ENCODE measurements around the gene ZSCAN12.

ZSCAN12 gene

DNA sequence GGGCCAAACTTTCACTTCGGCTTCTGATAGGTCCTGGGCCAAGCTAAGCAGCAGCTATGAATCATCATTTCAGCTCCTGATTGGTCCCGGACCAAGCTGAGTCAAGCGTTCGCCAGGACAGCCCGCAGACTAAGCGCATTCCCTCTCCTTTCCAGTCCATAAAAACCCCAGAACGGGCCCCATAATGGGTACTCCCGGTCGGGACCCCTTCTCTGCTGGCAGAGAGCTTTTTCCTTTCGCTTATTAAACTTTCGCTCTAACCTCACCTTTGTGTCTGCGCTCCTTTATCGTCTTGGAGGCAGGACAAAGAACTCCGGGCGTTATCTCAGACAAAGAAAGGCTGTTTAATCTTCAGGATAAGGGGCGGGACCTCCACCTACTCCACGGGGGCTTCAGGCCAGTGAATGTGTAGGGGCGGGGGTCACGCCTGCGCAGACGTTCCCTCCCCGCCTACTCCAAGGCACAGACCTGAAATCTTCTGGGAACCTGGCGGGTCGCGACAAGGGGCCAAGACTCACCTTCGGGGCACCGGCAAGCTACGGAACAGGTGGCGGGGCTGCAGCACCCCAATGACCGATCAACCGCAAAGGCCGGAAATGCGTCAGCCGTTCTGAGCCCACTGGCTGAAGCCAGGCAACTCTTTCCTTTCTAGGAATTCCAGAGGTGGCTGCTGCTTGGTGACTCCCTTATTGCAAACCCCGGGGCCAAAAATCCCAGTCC, 63.8 kb downstream of the ZSCAN12 start, which contains the start of gene ZSCAN31:
ZSCAN31 (minus strand) TSS at position 585 of the 720 bp plus-strand sequence. CDS start 6,465 bp downstream, outside the sequence.
- ChIA-PET CTCF (interaction anchor here (0.6 kb wide), 1 partner anchor 269 kb away, joined by 11 read pairs; no protein-coding TSS in a partner anchor), POLR2A (interaction anchor here (0.7 to 3.5 kb wide), 28 partner anchors 9 to 251 kb away, joined by 3 to 24 read pairs (median 4); partner anchors contain the start of genes PGBD1, ZKSCAN3, ZKSCAN8 and ZSCAN26)
- TF ChIP-seq FOXK2 (IDR thresholded peaks at IDR 0.05) (no peak), ZNF384 (IDR thresholded peaks at IDR 0.05) (no peak), ELF4 (IDR thresholded peaks at IDR 0.05) (peak; percentile 59), L3MBTL2 (conservative IDR thresholded peaks at IDR 0.05) (peak; percentile 29; the same call in 1 of the 2 replicates), NFRKB (IDR thresholded peaks at IDR 0.05) (no peak), SP1 (IDR thresholded peaks at IDR 0.05) (no peak)
- TF ChIP-seq, protein P1, sequence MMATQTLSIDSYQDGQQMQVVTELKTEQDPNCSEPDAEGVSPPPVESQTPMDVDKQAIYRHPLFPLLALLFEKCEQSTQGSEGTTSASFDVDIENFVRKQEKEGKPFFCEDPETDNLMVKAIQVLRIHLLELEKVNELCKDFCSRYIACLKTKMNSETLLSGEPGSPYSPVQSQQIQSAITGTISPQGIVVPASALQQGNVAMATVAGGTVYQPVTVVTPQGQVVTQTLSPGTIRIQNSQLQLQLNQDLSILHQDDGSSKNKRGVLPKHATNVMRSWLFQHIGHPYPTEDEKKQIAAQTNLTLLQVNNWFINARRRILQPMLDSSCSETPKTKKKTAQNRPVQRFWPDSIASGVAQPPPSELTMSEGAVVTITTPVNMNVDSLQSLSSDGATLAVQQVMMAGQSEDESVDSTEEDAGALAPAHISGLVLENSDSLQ (IDR thresholded peaks at IDR 0.05), result peak; percentile 87
- DNase-seq (ENCODE audit: extremely low spot score), result peak; percentile 83

DNA sequence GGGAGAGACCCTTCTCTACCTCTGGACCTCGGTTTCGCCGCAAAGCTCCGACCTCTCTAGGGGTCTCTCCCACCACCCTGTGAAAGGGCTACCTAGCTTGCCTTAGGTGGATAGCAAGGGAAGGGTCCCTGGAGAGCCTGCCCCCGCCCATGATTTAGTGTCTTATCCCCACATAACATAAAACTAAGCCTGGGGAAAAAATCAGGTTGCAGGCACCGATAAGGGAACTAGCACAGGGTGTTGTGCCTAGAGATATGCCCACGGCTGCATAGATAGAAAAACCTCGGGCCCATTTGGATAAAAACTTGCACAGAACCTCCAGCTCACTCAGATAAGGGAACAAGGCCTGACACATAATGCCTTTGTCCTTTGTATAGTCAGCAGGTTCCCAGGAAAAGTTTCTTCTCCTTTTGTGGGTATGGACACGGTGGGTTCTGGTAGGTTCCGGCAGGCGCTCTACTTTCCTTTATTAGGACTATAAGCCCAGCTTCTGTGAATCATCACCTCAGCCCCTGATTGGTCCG, 64.4 kb downstream of the ZSCAN12 start:
- ChIA-PET CTCF (interaction anchor here (0.6 kb wide), 1 partner anchor 270 kb away, joined by 11 read pairs; no protein-coding TSS in a partner anchor), POLR2A (interaction anchor here (0.7 to 3.5 kb wide), 26 partner anchors 9 to 252 kb away, joined by 3 to 24 read pairs (median 4); partner anchors contain the start of genes PGBD1, ZKSCAN3, ZKSCAN8 and ZSCAN26)
- no peak for TF ChIP-seq NFRKB (IDR thresholded peaks at IDR 0.05)
- 0 out of 2 replicates have a peak, but pooled peaks have one; percentile 26 for TF ChIP-seq L3MBTL2 (conservative IDR thresholded peaks at IDR 0.05)
- no peak for DNase-seq (ENCODE audit: extremely low spot score)

DNA sequence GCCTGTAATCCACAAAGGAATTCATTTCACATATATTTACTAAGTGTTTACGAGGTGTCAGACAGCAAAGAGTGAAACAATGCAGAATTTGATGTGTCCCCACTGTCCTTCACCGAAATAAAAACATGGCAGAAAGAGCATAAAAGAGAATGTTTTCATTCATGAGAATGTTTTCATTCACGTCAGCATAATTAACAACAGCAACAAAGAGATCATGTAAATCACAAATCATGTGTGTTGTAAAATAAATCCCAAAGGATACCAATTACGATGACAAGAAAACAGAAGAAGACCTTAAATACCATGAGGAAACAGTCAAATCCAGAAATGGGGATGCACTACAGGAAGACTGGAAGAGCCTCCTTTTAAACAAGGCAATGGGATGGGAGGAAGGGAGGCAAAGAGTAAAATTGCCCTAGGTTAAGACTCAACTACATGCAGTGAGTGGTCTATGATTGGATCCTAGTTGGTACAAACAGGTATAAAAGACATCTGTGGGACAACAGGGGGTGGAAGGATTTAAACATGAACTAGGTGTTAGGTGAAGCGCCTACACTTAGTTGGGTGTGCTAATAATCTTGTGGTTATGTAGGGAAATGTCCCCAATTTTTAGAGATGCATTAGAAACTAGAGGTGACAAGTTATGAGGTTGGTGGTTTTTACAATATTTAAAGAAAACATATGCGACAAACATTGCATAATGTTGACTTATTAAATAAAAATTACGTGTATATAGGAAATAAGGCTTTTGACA, 65.1 kb downstream of the ZSCAN12 start:
- no peak for DNase-seq (ENCODE audit: extremely low spot score)
- POLR2A ChIA-PET, result interaction anchor here (1.1 to 3.5 kb wide), 11 partner anchors 15 to 193 kb away, joined by 3 to 24 read pairs (median 6); partner anchors contain the start of genes PGBD1, ZKSCAN3 and ZKSCAN8

DNA sequence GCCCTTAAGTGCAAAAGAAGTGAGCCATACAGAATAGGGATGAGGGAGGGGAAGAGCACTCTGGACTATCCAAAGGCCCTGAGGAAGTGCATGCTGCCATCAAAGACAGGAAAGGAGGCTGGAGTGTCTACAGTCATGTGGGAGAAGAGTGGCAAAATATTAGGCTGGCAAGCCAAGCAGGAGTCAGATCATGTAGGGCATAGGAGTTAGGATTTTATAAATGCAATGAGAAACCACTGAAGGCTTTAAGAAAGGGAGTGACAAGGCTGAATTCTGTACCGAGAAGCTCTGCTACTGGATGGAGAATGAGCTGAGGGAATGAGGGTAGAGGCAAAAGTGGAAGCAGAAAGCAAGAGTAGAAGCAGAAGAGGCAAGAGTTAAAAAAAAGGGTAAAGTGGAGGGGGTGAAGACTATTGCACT, 65.9 kb downstream of the ZSCAN12 start:
- no peak for DNase-seq (ENCODE audit: extremely low spot score)
- ChIA-PET POLR2A (no interaction called here), CTCF (interaction anchor here (0.6 kb wide), 1 partner anchor 1171 kb away, joined by 6 read pairs; no protein-coding TSS in a partner anchor)
- TF ChIP-seq ARNT (IDR thresholded peaks at IDR 0.05), result no peak
- no peak for TF ChIP-seq SP1 (IDR thresholded peaks at IDR 0.05)
- no peak for TF ChIP-seq ELF4 (IDR thresholded peaks at IDR 0.05)
- TF ChIP-seq HDGF (IDR thresholded peaks at IDR 0.05; ENCODE audit: borderline replicate concordance), result no peak
- no peak for TF ChIP-seq FOXA1 (IDR thresholded peaks at IDR 0.05)
- TF ChIP-seq FOXK2 (IDR thresholded peaks at IDR 0.05), result no peak

More for the DNA sequence above, 65.1 kb downstream of the ZSCAN12 start:
- TF ChIP-seq L3MBTL2 (conservative IDR thresholded peaks at IDR 0.05) (no peak), LEF1 (IDR thresholded peaks at IDR 0.05; ENCODE audit: borderline replicate concordance) (no peak), TARDBP (IDR thresholded peaks at IDR 0.05) (no peak), HDGF (IDR thresholded peaks at IDR 0.05; ENCODE audit: borderline replicate concordance) (no peak), FOXM1 (IDR thresholded peaks at IDR 0.05; ENCODE audit: borderline replicate concordance) (no peak), SUZ12 (IDR thresholded peaks at IDR 0.05) (no peak)
- TF ChIP-seq, protein P1 (IDR thresholded peaks at IDR 0.05), result no peak
- CTCF ChIA-PET, result interaction anchor here (0.6 kb wide), 1 partner anchor 1172 kb away, joined by 6 read pairs; no protein-coding TSS in a partner anchor

DNA sequence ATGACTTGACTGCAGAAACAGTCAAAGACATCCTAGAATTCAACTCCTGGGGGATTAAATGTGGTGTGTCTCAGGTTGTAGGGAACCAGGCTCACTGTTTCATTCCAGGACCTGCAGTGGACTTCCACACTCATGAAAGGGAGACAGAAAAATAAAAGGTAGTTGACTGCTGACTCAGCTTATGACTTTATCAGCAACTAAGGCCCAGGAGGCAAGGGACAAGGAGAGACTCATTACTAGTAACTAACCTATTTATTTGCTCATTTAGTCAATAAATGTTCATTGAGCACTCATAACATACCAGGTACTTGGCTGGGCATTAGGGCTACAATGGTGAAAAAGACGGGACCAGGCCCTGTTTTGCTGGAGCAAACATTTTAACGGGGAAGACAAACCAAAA, 66.5 kb downstream of the ZSCAN12 start:
- no peak for DNase-seq (ENCODE audit: extremely low spot score)
- TF ChIP-seq ELF4 (IDR thresholded peaks at IDR 0.05), result no peak
- no peak for TF ChIP-seq SP1 (IDR thresholded peaks at IDR 0.05)
- TF ChIP-seq HDGF (IDR thresholded peaks at IDR 0.05; ENCODE audit: borderline replicate concordance), result no peak
- TF ChIP-seq LEF1 (IDR thresholded peaks at IDR 0.05; ENCODE audit: borderline replicate concordance), result no peak
- no peak for TF ChIP-seq ZNF384 (IDR thresholded peaks at IDR 0.05)
- no peak for TF ChIP-seq FOXM1 (IDR thresholded peaks at IDR 0.05; ENCODE audit: borderline replicate concordance)
- no peak for TF ChIP-seq CTBP1 (IDR thresholded peaks at IDR 0.05; ENCODE audit: borderline replicate concordance)
- no peak for TF ChIP-seq SUZ12 (IDR thresholded peaks at IDR 0.05)
- no peak for TF ChIP-seq L3MBTL2 (conservative IDR thresholded peaks at IDR 0.05)
- no peak for TF ChIP-seq ARNT (IDR thresholded peaks at IDR 0.05)
- ChIA-PET CTCF (no interaction called here), POLR2A (no interaction called here)

DNA sequence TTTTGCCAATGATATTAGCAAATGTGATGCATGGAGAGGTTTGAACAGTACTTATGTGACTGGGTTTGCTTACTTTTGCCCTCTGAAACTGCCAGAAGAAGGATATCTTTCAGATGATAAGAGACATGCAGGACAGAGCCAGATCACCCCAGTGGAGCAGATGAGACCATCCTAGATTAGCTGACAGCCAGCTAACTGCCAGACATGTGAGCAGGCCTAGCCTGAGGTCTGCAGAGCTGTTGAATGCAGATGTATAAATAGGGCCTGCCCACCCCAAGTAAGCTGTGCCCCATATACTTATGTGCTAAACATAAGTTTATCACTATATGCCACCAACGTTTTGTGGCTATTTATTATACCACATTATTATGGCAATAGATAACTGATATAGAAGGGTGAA, 69.5 kb downstream of the ZSCAN12 start:
- POLR2A ChIA-PET, result no interaction called here
- TF ChIP-seq, protein P1 (IDR thresholded peaks at IDR 0.05), result no peak
- no peak for TF ChIP-seq SUZ12 (IDR thresholded peaks at IDR 0.05)
- no peak for TF ChIP-seq NFRKB (IDR thresholded peaks at IDR 0.05)
- TF ChIP-seq LEF1 (IDR thresholded peaks at IDR 0.05; ENCODE audit: borderline replicate concordance), result no peak
- no peak for TF ChIP-seq BHLHE40 (IDR thresholded peaks at IDR 0.05; ENCODE audit: borderline replicate concordance)
- no peak for DNase-seq (ENCODE audit: extremely low spot score)
- CTCF ChIA-PET, result no interaction called here
